Testis (tissue), 3 donors: ENCODE results near the gene ARFRP1. TPM values are rescaled to one million over a fixed set of nuclear protein-coding genes. Genes with fewer than 3 reads are reported as not detected.
"Not testable (repeated sequence)": the region's sequence is repeated elsewhere in the genome, so short reads cannot be mapped to it uniquely, and the experiment has no call there.

Experiments
- DNase-seq: peaks from one replicate; pipeline ENCODE4 v3.0.0-alpha.2; 2019
- H3K27ac ChIP-seq, 2 donors: fragments of 200-600 bp; sonication (generic); one replicate each; pipeline ENCODE4 v1.5.1; 2019
- H3K27me3 ChIP-seq: fragments of 200-600 bp; sonication (generic); one replicate; pipeline ENCODE4 v1.5.1; 2019
- H3K36me3 ChIP-seq: fragments of 200-600 bp; sonication (generic); one replicate; pipeline ENCODE4 v1.5.1; 2017; ENCODE audit warnings: low read depth; ENCODE audit errors: missing control alignments
- H3K4me1 ChIP-seq: fragments of 200-600 bp; sonication (generic); one replicate; pipeline ENCODE4 v1.5.1; 2019
- H3K4me3 ChIP-seq, 2 donors: fragments of 200-600 bp; sonication (generic); one replicate each; pipeline ENCODE4 v1.5.1; 2017 to 2019
- H3K9me3 ChIP-seq: fragments of 200-600 bp; sonication (generic); one replicate; pipeline ENCODE4 v1.5.1; 2017
- POLR2A ChIP-seq: fragments of 450-650 bp; IDR thresholded peaks from one replicate; pipeline ENCODE4 v1.6.1; 2017; ENCODE audit warnings: antibody characterized with exemption, mild to moderate bottlenecking, moderate library complexity
- WGBS, 2 donors: methylation state at CpG; one replicate each; pipeline ENCODE4 v1.1.5; 2018; 5-methylcytosine and 5-hydroxymethylcytosine counted together
- intact Hi-C: fragments of 100-400 bp; cut with DNase I; formaldehyde crosslinking; loops from one replicate; pipeline ENCODE4 v1.15.1; 2023; ENCODE audit warnings: low total_unique reads
- polyA plus RNA-seq: library from polyadenylated mRNA; stranded (reverse); fragments of 350-450 nt; fragmentation: Illumina TruSeq; extraction: RNeasy Lipid Tissue Mini Kit (QIAGEN cat#74804); gene quantifications from one replicate; pipeline ENCODE4 v1.2.3, GENCODE V29; 2014; ENCODE audit warnings: low read depth, low replicate concordance; ENCODE audit not compliant: insufficient read depth
- total RNA-seq, 2 donors: library from RNA; depleted of rRNA; stranded (reverse); fragments of >200 nt; gene quantifications; one replicate each; pipeline ENCODE4 v1.2.3, GENCODE V29; 2016
- TF ChIP-seq, protein P1 (sequence below), 3 experiments: fragments of 450-650 bp in 2 of 3; fragments of 200-600 bp in 1 of 3; sonication (generic) in 1 of 3; IDR thresholded peaks; one replicate each; pipeline ENCODE4 v1.5.1; 2016 to 2019; ENCODE audit warnings: antibody characterized with exemption in 3 of 3, mild to moderate bottlenecking in 2 of 3, moderate library complexity in 1 of 3

The ARFRP1 gene
- total and polyA plus RNA-seq, 3 donors from 2014 or later = 37.8 to 55.6 (median 55.4) TPM

DNA sequence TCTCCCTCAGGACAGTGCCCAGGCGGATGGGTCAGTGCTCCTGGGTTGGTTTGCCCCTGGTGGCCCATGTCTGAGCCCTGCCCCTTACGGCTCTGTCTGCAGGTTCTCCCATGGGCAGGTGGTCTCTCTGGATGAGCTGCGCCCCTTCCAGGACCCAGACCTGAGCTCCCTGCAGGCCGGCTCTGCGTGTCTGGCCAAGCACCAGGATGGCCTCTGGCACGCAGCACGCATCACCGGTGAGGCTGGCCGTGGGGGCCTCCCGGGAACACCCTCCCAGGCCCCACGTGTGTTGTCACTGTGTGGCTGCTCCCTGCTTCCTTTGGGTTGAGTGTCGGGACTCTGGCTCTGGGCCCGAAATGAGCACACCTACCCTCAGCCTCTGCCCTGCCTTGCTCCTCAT lies 25.3 kb upstream of the ARFRP1 start:
- no peak overlapping the region for H3K4me3 ChIP-seq
- peaks cover 11% of the 10 kb centered on the region for H3K4me1 ChIP-seq
- TF ChIP-seq, protein P1, sequence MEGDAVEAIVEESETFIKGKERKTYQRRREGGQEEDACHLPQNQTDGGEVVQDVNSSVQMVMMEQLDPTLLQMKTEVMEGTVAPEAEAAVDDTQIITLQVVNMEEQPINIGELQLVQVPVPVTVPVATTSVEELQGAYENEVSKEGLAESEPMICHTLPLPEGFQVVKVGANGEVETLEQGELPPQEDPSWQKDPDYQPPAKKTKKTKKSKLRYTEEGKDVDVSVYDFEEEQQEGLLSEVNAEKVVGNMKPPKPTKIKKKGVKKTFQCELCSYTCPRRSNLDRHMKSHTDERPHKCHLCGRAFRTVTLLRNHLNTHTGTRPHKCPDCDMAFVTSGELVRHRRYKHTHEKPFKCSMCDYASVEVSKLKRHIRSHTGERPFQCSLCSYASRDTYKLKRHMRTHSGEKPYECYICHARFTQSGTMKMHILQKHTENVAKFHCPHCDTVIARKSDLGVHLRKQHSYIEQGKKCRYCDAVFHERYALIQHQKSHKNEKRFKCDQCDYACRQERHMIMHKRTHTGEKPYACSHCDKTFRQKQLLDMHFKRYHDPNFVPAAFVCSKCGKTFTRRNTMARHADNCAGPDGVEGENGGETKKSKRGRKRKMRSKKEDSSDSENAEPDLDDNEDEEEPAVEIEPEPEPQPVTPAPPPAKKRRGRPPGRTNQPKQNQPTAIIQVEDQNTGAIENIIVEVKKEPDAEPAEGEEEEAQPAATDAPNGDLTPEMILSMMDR (IDR thresholded peaks at IDR 0.05) = no peak
- no peak for TF ChIP-seq POLR2A
- H3K9me3 ChIP-seq = no peaks in the 10 kb centered on the region
- intact Hi-C loops = no loop called here
- H3K27ac ChIP-seq = no peak overlapping the region
- no peak for DNase-seq
- H3K36me3 ChIP-seq = no peaks in the 10 kb centered on the region
- WGBS, 2 donors = 78 to 92% methylated on average over 1 to 13 of the region's 13 CpGs
- H3K27me3 ChIP-seq = no peaks in the 10 kb centered on the region

GRCh38 chr20:63732118-63733095 lies 24.6 kb upstream of the ARFRP1 start:
- Histone ChIP-seq H3K9me3 (no peaks in the 10 kb centered on the region), H3K36me3 (no peaks in the 10 kb centered on the region), H3K4me3 (no peak overlapping the region), H3K27me3 (no peaks in the 10 kb centered on the region), H3K4me1 (peaks cover 12% of the 10 kb centered on the region), H3K27ac (no peak overlapping the region)
- TF ChIP-seq, protein P1 (IDR thresholded peaks at IDR 0.05) = no peak
- no peak for TF ChIP-seq POLR2A
- no peak for DNase-seq
- intact Hi-C loops = no loop called here
- WGBS, 2 donors = 74 to 80% methylated on average over 38 of the region's 38 CpGs

GRCh38 chr20:63731410-63731809 lies 23.6 kb upstream of the ARFRP1 start:
- TF ChIP-seq, protein P1 (IDR thresholded peaks at IDR 0.05) = no peak
- TF ChIP-seq POLR2A = no peak
- Histone ChIP-seq H3K4me1 (peaks cover 12% of the 10 kb centered on the region), H3K36me3 (no peaks in the 10 kb centered on the region), H3K4me3 (no peak overlapping the region), H3K9me3 (no peaks in the 10 kb centered on the region), H3K27me3 (no peaks in the 10 kb centered on the region), H3K27ac (no peak overlapping the region)
- no peak for DNase-seq
- intact Hi-C loops = no loop called here
- WGBS, 2 donors = 56 to 67% methylated on average over 5 of the region's 5 CpGs

DNA sequence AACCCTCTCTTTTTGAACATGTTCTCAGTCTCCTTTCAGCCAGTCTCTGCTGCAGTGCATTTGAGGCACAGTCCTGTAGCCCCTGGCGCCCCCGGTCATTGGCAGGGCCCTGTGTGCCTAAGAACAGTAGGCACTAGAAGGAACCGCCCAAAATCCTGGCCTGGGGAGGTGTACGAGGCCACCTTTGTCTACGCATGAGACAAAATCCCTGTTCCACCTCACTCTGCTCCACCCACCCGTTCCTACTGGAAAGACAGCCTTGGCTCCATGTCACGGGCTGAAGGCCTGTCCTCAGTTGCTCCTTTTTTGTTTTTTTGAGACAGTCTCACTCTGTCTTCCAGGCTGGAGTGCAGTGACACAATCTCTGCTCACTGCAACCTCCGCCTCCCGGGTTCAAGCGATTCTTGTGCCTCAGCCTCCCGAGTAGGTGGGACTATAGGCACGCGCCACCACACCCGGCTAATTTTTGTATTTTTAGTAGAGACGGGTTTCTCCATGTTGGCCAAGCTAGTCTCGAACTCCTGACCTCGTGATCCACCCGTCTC lies 22.5 kb upstream of the ARFRP1 start:
- H3K36me3 ChIP-seq, intact Hi-C loops, H3K27me3 ChIP-seq, H3K9me3 ChIP-seq, H3K27ac ChIP-seq, H3K4me3 ChIP-seq, DNase-seq: not testable (repeated sequence)
- peaks cover 12% of the 10 kb centered on the region for H3K4me1 ChIP-seq
- 91 to 95% methylated on average over 18 of the region's 18 CpGs for WGBS, 2 donors

DNA sequence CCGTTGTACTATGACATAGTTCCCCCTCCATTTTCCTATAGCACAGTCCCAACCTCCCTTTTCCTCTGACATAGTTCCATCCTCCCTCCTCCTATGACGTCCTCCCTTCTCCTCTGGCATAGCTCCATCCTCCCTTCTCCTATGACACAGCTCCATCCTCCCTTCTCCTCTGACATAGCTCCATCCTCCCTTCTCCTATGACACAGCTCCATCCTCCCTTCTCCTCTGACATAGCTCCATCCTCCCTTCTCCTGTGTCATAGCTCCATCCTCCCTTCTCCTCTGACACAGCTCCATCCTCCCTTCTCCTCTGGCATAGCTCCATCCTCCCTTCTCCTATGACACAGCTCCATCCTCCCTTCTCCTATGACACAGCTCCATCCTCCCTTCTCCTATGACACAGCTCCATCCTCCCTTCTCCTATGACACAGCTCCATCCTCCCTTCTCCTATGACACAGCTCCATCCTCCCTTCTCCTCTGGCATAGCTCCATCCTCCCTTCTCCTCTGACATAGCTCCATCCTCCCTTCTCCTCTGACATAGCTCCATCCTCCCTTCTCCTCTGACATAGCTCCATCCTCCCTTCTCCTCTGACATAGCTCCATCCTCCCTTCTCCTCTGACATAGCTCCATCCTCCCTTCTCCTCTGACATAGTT lies 15.3 kb upstream of the ARFRP1 start:
- intact Hi-C loops, H3K4me1 ChIP-seq, H3K9me3 ChIP-seq, H3K4me3 ChIP-seq, H3K27me3 ChIP-seq, H3K36me3 ChIP-seq, DNase-seq, H3K27ac ChIP-seq: not testable (repeated sequence)
- WGBS, 2 donors = 73 to 80% methylated on average over 2 of the region's 2 CpGs
